Karpas-422 (cell line): ENCODE data around the gene HOXA5. TPM values are rescaled to one million over a fixed set of nuclear protein-coding genes. Genes with fewer than 3 reads are reported as not detected.

ENCODE experiments used
- DNase-seq: peaks from one replicate; pipeline ENCODE4 v3.0.0-alpha.2; 2015
- H2AFZ ChIP-seq: fragments of 200-600 bp; sonication (generic); 2 replicates; pipeline ENCODE4 v1.6.1; 2014; ENCODE audit warnings: antibody characterized with exemption, low read length, mixed read lengths
- H3K27ac ChIP-seq: fragments of 200-600 bp; sonication (generic); 2 replicates; pipeline ENCODE4 v1.5.1; 2014; ENCODE audit warnings: mild to moderate bottlenecking, low read length, moderate library complexity
- H3K27me3 ChIP-seq: fragments of 200-600 bp; sonication (generic); 2 replicates; pipeline ENCODE4 v1.6.1; 2014; ENCODE audit warnings: low read length, mixed read lengths
- H3K36me3 ChIP-seq: fragments of 200-600 bp; sonication (generic); 2 replicates; pipeline ENCODE4 v1.6.1; 2014; ENCODE audit warnings: low read length, mixed read lengths; ENCODE audit not compliant: insufficient read depth
- H3K4me1 ChIP-seq: fragments of 200-600 bp; sonication (generic); 2 replicates; pipeline ENCODE4 v1.6.1; 2014; ENCODE audit warnings: mild to moderate bottlenecking, low read length, mixed read lengths
- H3K4me2 ChIP-seq: fragments of 200-600 bp; sonication (generic); 2 replicates; pipeline ENCODE4 v1.6.1; 2014; ENCODE audit warnings: low read length, low read depth, mild to moderate bottlenecking; ENCODE audit not compliant: poor library complexity, severe bottlenecking
- H3K4me3 ChIP-seq: fragments of 200-600 bp; sonication (generic); 2 replicates; pipeline ENCODE4 v1.5.1; 2014; ENCODE audit warnings: mild to moderate bottlenecking, antibody characterized with exemption, low read length, mixed read lengths
- H3K79me2 ChIP-seq: fragments of 200-600 bp; sonication (generic); 2 replicates; pipeline ENCODE4 v1.6.1; 2014; ENCODE audit warnings: mild to moderate bottlenecking, low read length, mixed read lengths
- H3K9ac ChIP-seq: fragments of 200-600 bp; sonication (generic); 2 replicates; pipeline ENCODE4 v1.6.0; 2014; ENCODE audit warnings: low read length
- H3K9me2 ChIP-seq: fragments of 200-600 bp; sonication (generic), shearing (Covaris generic); replicated peaks from 2 replicates; pipeline ENCODE4 v1.6.0; 2014; ENCODE audit warnings: mild to moderate bottlenecking, low read length, moderate library complexity; ENCODE audit not compliant: insufficient read depth
- H3K9me3 ChIP-seq: fragments of 300-700, 200-600 bp; sonication (generic); 2 replicates; pipeline ENCODE4 v1.6.1; 2014; ENCODE audit warnings: low read length, mixed read lengths
- H4K20me1 ChIP-seq: fragments of 200-600 bp; sonication (generic); 2 replicates; pipeline ENCODE4 v1.6.1; 2014; ENCODE audit warnings: mild to moderate bottlenecking, antibody characterized with exemption, low read length, low read depth; ENCODE audit not compliant: insufficient read depth
- total RNA-seq: library from RNA; depleted of rRNA; stranded (reverse); fragments of >200 nt; shearing (Covaris generic); gene quantifications from 2 replicates; pipeline ENCODE4 v1.2.3, GENCODE V29; 2014; ENCODE audit warnings: low replicate concordance

HOXA5 gene
- total RNA-seq, 1 experiment from 2014 or later, result 4.1 TPM

GRCh38 chr7:27143950-27144780, 684 bp upstream of the HOXA5 start:
- Histone ChIP-seq H4K20me1 (no peaks in the 10 kb centered on the region), H3K4me3 (no peak overlapping the region), H3K9ac (no peak overlapping the region), H3K4me1 (peaks cover 13% of the 10 kb centered on the region), H3K9me2 (no peaks in the 10 kb centered on the region), H3K36me3 (peaks cover 11% of the 10 kb centered on the region; the same call in 1 of the 2 replicates), H3K27ac (no peak overlapping the region), H3K4me2 (no peak overlapping the region), H3K27me3 (no peaks in the 10 kb centered on the region), H2AFZ (no peak overlapping the region), H3K9me3 (no peaks in the 10 kb centered on the region), H3K79me2 (peaks cover 23% of the 10 kb centered on the region)
- no peak for DNase-seq

- H3K4me3 ChIP-seq, result no peak overlapping the region
- H3K27me3 ChIP-seq, result no peaks in the 10 kb centered on the region
- no peaks in the 10 kb centered on the region for H3K4me1 ChIP-seq
- no peaks in the 10 kb centered on the region for H4K20me1 ChIP-seq
- no peak overlapping the region for H3K9ac ChIP-seq
- no peak overlapping the region for H3K4me2 ChIP-seq
- no peak for DNase-seq
- no peak overlapping the region for H2AFZ ChIP-seq
- H3K36me3 ChIP-seq, result peaks cover 19% of the 10 kb centered on the region; the same call in 1 of the 2 replicates
- no peaks in the 10 kb centered on the region for H3K9me2 ChIP-seq
- H3K9me3 ChIP-seq, result no peaks in the 10 kb centered on the region
- peaks cover 10% of the 10 kb centered on the region; the same call in 1 of the 2 replicates for H3K79me2 ChIP-seq
- H3K27ac ChIP-seq, result no peak overlapping the region
Observed at GRCh38 chr7:27142580-27143022, 880 bp downstream of the HOXA5 start.

GRCh38 chr7:27141923-27142579, 1.4 kb downstream of the HOXA5 start:
- no peak overlapping the region for H3K4me2 ChIP-seq
- no peaks in the 10 kb centered on the region for H3K27me3 ChIP-seq
- no peaks in the 10 kb centered on the region for H3K9me2 ChIP-seq
- H3K36me3 ChIP-seq, result peaks cover 20% of the 10 kb centered on the region; the same call in 1 of the 2 replicates
- no peak overlapping the region for H3K9ac ChIP-seq
- no peak overlapping the region for H2AFZ ChIP-seq
- no peaks in the 10 kb centered on the region for H3K4me1 ChIP-seq
- no peak for DNase-seq
- H3K4me3 ChIP-seq, result no peak overlapping the region
- no peaks in the 10 kb centered on the region for H3K9me3 ChIP-seq
- no peak overlapping the region for H3K27ac ChIP-seq
- H3K79me2 ChIP-seq, result peaks cover 7% of the 10 kb centered on the region; the same call in 1 of the 2 replicates
- no peaks in the 10 kb centered on the region for H4K20me1 ChIP-seq

GRCh38 chr7:27141137-27141922, 2.2 kb downstream of the HOXA5 start:
- DNase-seq, result no peak
- H3K27ac ChIP-seq, result no peak overlapping the region
- no peaks in the 10 kb centered on the region for H3K4me1 ChIP-seq
- no peak overlapping the region for H3K4me3 ChIP-seq
- H3K9me3 ChIP-seq, result no peaks in the 10 kb centered on the region
- H3K36me3 ChIP-seq, result peaks cover 20% of the 10 kb centered on the region; the same call in 1 of the 2 replicates
- no peaks in the 10 kb centered on the region for H3K9me2 ChIP-seq
- H4K20me1 ChIP-seq, result no peaks in the 10 kb centered on the region
- no peaks in the 10 kb centered on the region for H3K27me3 ChIP-seq
- H3K79me2 ChIP-seq, result peaks cover 5% of the 10 kb centered on the region; the same call in 1 of the 2 replicates
- no peak overlapping the region for H3K4me2 ChIP-seq
- no peak overlapping the region for H3K9ac ChIP-seq
- no peak overlapping the region for H2AFZ ChIP-seq

GRCh38 chr7:27140126-27140857, 3.2 kb downstream of the HOXA5 start:
- no peak overlapping the region for H3K4me2 ChIP-seq
- H3K27me3 ChIP-seq, result no peaks in the 10 kb centered on the region
- H3K79me2 ChIP-seq, result peaks cover 2% of the 10 kb centered on the region; the same call in 1 of the 2 replicates
- peaks cover 13% of the 10 kb centered on the region; the same call in 1 of the 2 replicates for H3K36me3 ChIP-seq
- no peaks in the 10 kb centered on the region for H3K4me1 ChIP-seq
- no peaks in the 10 kb centered on the region for H4K20me1 ChIP-seq
- H3K27ac ChIP-seq, result no peak overlapping the region
- no peak overlapping the region for H3K4me3 ChIP-seq
- no peaks in the 10 kb centered on the region for H3K9me2 ChIP-seq
- no peak overlapping the region for H3K9ac ChIP-seq
- no peak for DNase-seq
- H2AFZ ChIP-seq, result no peak overlapping the region
- no peaks in the 10 kb centered on the region for H3K9me3 ChIP-seq

GRCh38 chr7:27139334-27140125, 4.0 kb downstream of the HOXA5 start:
- H3K9ac ChIP-seq, result no peak overlapping the region
- no peaks in the 10 kb centered on the region for H3K4me1 ChIP-seq
- no peaks in the 10 kb centered on the region for H3K27me3 ChIP-seq

GRCh38 chr7:27138985-27139333, 4.5 kb downstream of the HOXA5 start:
- no peak overlapping the region for H2AFZ ChIP-seq
- DNase-seq, result no peak
- peaks cover 11% of the 10 kb centered on the region; the same call in 1 of the 2 replicates for H3K36me3 ChIP-seq
- H3K9ac ChIP-seq, result no peak overlapping the region
- no peak overlapping the region for H3K4me3 ChIP-seq
- no peaks in the 10 kb centered on the region for H3K4me1 ChIP-seq
- no peaks in the 10 kb centered on the region for H3K9me2 ChIP-seq
- no peak overlapping the region for H3K27ac ChIP-seq
- H3K79me2 ChIP-seq, result peaks cover 13% of the 10 kb centered on the region; the same call in 1 of the 2 replicates
- no peaks in the 10 kb centered on the region for H4K20me1 ChIP-seq
- no peaks in the 10 kb centered on the region for H3K27me3 ChIP-seq
- no peak overlapping the region for H3K4me2 ChIP-seq
- no peaks in the 10 kb centered on the region for H3K9me3 ChIP-seq

More at GRCh38 chr7:27139334-27140125, 4.0 kb downstream of the HOXA5 start:
- no peak for DNase-seq
- no peaks in the 10 kb centered on the region for H3K9me3 ChIP-seq
- no peak overlapping the region for H3K4me3 ChIP-seq
- H2AFZ ChIP-seq, result no peak overlapping the region
- H3K36me3 ChIP-seq, result peaks cover 13% of the 10 kb centered on the region; the same call in 1 of the 2 replicates
- H3K27ac ChIP-seq, result no peak overlapping the region
- H4K20me1 ChIP-seq, result no peaks in the 10 kb centered on the region
- H3K79me2 ChIP-seq, result peaks cover 8% of the 10 kb centered on the region; the same call in 1 of the 2 replicates
- H3K9me2 ChIP-seq, result no peaks in the 10 kb centered on the region
- H3K4me2 ChIP-seq, result no peak overlapping the region
